ENCODE measurements around the gene CCDC57.

Gene CCDC57

GRCh38 chr17:82246040-82246364 is 33.4 kb upstream of the CCDC57 start:
- no peak for FAIRE-seq

- FAIRE-seq: no peak
These were observed 32.7 kb upstream of the CCDC57 start for GRCh38 chr17:82245134-82246039.

- FAIRE-seq: no peak
These were observed 31.9 kb upstream of the CCDC57 start for GRCh38 chr17:82244413-82245133.

GRCh38 chr17:82243648-82244412 is 31.2 kb upstream of the CCDC57 start:
- no peak for FAIRE-seq

GRCh38 chr17:82242977-82243647 is 30.5 kb upstream of the CCDC57 start:
- no peak for FAIRE-seq

GRCh38 chr17:82242698-82242976 is 30.0 kb upstream of the CCDC57 start:
- no peak for FAIRE-seq

- no peak for FAIRE-seq
These were observed 29.5 kb upstream of the CCDC57 start for GRCh38 chr17:82241926-82242697.

GRCh38 chr17:82241183-82241925 is 28.7 kb upstream of the CCDC57 start:
- no peak for FAIRE-seq

GRCh38 chr17:82240506-82241182 is 28.0 kb upstream of the CCDC57 start:
- no peak for FAIRE-seq

GRCh38 chr17:82239926-82240505 is 27.4 kb upstream of the CCDC57 start:
- no peak for FAIRE-seq

- no peak for FAIRE-seq
These were observed 26.8 kb upstream of the CCDC57 start for GRCh38 chr17:82239401-82239925.

- FAIRE-seq: peak; percentile 96
These were observed 26.0 kb upstream of the CCDC57 start for GRCh38 chr17:82238472-82239201.

- no peak for FAIRE-seq
These were observed 25.3 kb upstream of the CCDC57 start for GRCh38 chr17:82237746-82238471.

- FAIRE-seq: no peak
These were observed 24.6 kb upstream of the CCDC57 start for GRCh38 chr17:82237083-82237745.

- no peak for FAIRE-seq
These were observed 23.7 kb upstream of the CCDC57 start for GRCh38 chr17:82236142-82236971.

- FAIRE-seq: no peak
These were observed 23.1 kb upstream of the CCDC57 start for GRCh38 chr17:82235775-82236141.

- FAIRE-seq: no peak
These were observed 22.6 kb upstream of the CCDC57 start for GRCh38 chr17:82235056-82235774.

All from endometrium (tissue), 2 donors.